ENCODE results near the gene PAPOLA. TPM values are rescaled to one million over a fixed set of nuclear protein-coding genes. Genes with fewer than 3 reads are reported as not detected.

Gene PAPOLA
- total and polyA plus RNA-seq, 9 of the 15 experiments (the other 6 are each of a cell fraction or from before 2014, with no cell fraction given): 51.1 to 199 (median 95.8) TPM

- 15% methylated on average over 4 of the region's 4 CpGs for WGBS (ENCODE audit: insufficient coverage, low coverage, missing lambda C conversion rate)
- DNase-seq (ENCODE audit: extremely low read depth in 1 of 4, low spot score in 3 of 4) (no peak), FAIRE-seq (no peak), ATAC-seq (no peak)
- Histone ChIP-seq H3K4me1 (replicated peaks in 1 of 2; ENCODE audit: control insufficient read depth in 2 of 2, insufficient read depth in 2 of 2, low read length in 2 of 2) (peaks cover 6 to 19% of the 10 kb centered on the region in 2 experiments; a peak in 4 of 5 replicates), H3K79me2 (ENCODE audit: control insufficient read depth, insufficient read depth, low read length) (no peaks in the 10 kb centered on the region), H3K27ac (ENCODE audit: extremely low read depth, low read depth, low read length) (no peak overlapping the region), H3K27me3 (ENCODE audit: control insufficient read depth in 2 of 2, insufficient read depth in 2 of 2, low read length in 2 of 2) (peaks cover 29 to 49% of the 10 kb centered on the region in 2 experiments), H3K9me3 (replicated peaks; ENCODE audit: control insufficient read depth, insufficient read depth, low read depth, low read length) (no peaks in the 10 kb centered on the region), H3K9me1 (ENCODE audit: control insufficient read depth, insufficient read depth, low read length) (no peaks in the 10 kb centered on the region), H3K4me2 (ENCODE audit: insufficient read depth, low read length) (no peak overlapping the region), H3K36me3 (ENCODE audit: control insufficient read depth, insufficient read depth, low read length) (no peaks in the 10 kb centered on the region), H2AFZ (ENCODE audit: low read depth, low read length) (no peak overlapping the region), H4K20me1 (replicated peaks; ENCODE audit: control insufficient read depth, insufficient read depth, low read length) (no peaks in the 10 kb centered on the region), H3K9ac (ENCODE audit: insufficient read depth in 1 of 2, low read depth in 2 of 2, low read length in 2 of 2) (no peak overlapping the region), H3K4me3 (no peak overlapping the region)
- intact Hi-C loops (cut with micrococcal nuclease) (loop anchor here (5.0 to 10.0 kb wide), 3 partner anchors 84 to 552 kb away; no protein-coding TSS in a partner anchor), in situ Hi-C loops (cut with MboI) (loop anchor here (5.0 to 25.0 kb wide), 4 partner anchors 89 to 704 kb away; no protein-coding TSS in a partner anchor)
- CTCF ChIA-PET (ENCODE audit: low intra/inter-chr PET ratio): interaction anchor here (2.2 kb wide), 1 partner anchor 158 kb away, joined by 11 read pairs; no protein-coding TSS in a partner anchor
- no TSS peak for BruUV-seq (replicated peaks)
- POLR2A ChIA-PET: no interaction called here
- TF ChIP-seq HDAC1 (IDR thresholded peaks at IDR 0.05): no peak
- no peak for TF ChIP-seq ZKSCAN3 (CRISPR knock-in tag; IDR thresholded peaks at IDR 0.05)
- no peak for TF ChIP-seq DNMT1 (IDR thresholded peaks at IDR 0.05)
- TF ChIP-seq CBFA2T2 (conservative IDR thresholded peaks at IDR 0.05): no peak
- no peak for TF ChIP-seq RUNX1 (IDR thresholded peaks at IDR 0.05; ENCODE audit: low read depth)
- TF ChIP-seq SMAD4 (CRISPR knock-in tag; conservative IDR thresholded peaks at IDR 0.05): no peak
- TF ChIP-seq PHF20 (IDR thresholded peaks at IDR 0.05; ENCODE audit: partially characterized antibody): no peak
- no peak for TF ChIP-seq ZNF407 (IDR thresholded peaks at IDR 0.05; ENCODE audit: low read depth)
- no peak for TF ChIP-seq ZNF316 (IDR thresholded peaks at IDR 0.05)
- no peak for TF ChIP-seq POU5F1 (IDR thresholded peaks at IDR 0.05; ENCODE audit: borderline replicate concordance, low read depth, low read length, partially characterized antibody)
These were observed 80.8 kb downstream of the PAPOLA start for GRCh38 chr14:96582995-96583394.

Data from K562 (cell line).